Vagina (tissue), 2 donors: Measurements from ENCODE around the gene LPAR1.

Experiments
- POLR2A ChIP-seq, 2 donors: fragments of 450-650 bp; IDR thresholded peaks; one replicate each; pipeline ENCODE4 v1.6.1; 2017; ENCODE audit warnings: antibody characterized with exemption in 2 of 2, mild to moderate bottlenecking in 2 of 2, moderate library complexity in 2 of 2
- TF ChIP-seq, protein P1 (sequence below), 3 experiments: fragments of 450-650 bp in 2 of 3; fragments of 200-600 bp in 1 of 3; sonication (generic) in 1 of 3; IDR thresholded peaks; one replicate each; pipeline ENCODE4 v1.5.1; 2017 to 2019; ENCODE audit warnings: antibody characterized with exemption in 3 of 3, mild to moderate bottlenecking in 2 of 3, moderate library complexity in 2 of 3

DNA sequence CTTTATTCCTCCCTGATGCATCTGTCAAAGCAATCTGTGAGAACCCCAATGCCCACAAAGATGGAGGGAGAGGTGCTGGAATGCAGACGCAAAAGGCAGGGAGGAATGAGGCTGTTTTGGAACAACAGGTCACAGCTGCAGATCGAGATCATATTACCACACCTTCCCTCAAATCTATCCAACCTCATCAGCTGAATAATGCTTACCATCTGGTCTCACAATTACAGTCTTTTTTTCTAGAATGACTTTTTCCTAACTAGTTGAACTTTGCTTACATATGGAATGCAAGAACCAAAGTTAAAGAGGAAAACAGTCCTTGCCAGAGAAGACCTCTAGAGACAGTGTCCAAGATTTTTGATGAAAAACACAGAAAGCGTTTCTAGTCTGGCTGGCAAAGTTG is 158.1 kb downstream of the LPAR1 start:
- TF ChIP-seq, protein P1, sequence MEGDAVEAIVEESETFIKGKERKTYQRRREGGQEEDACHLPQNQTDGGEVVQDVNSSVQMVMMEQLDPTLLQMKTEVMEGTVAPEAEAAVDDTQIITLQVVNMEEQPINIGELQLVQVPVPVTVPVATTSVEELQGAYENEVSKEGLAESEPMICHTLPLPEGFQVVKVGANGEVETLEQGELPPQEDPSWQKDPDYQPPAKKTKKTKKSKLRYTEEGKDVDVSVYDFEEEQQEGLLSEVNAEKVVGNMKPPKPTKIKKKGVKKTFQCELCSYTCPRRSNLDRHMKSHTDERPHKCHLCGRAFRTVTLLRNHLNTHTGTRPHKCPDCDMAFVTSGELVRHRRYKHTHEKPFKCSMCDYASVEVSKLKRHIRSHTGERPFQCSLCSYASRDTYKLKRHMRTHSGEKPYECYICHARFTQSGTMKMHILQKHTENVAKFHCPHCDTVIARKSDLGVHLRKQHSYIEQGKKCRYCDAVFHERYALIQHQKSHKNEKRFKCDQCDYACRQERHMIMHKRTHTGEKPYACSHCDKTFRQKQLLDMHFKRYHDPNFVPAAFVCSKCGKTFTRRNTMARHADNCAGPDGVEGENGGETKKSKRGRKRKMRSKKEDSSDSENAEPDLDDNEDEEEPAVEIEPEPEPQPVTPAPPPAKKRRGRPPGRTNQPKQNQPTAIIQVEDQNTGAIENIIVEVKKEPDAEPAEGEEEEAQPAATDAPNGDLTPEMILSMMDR (IDR thresholded peaks at IDR 0.05), result no peak
- TF ChIP-seq POLR2A (IDR thresholded peaks at IDR 0.05), result no peak
